ENCODE results near the gene PRLR.

PRLR gene

GRCh38 chr5:35120715-35121114, 109.6 kb downstream of the PRLR start:
- Histone ChIP-seq H3K27ac (ENCODE audit: low read length) (no peak overlapping the region), H3K36me3 (ENCODE audit: insufficient read depth, low read length) (no peaks in the 10 kb centered on the region), H4K20me1 (ENCODE audit: insufficient read depth, low read length) (no peaks in the 10 kb centered on the region), H3K9me3 (ENCODE audit: insufficient read depth, low read length, severe bottlenecking) (no peaks in the 10 kb centered on the region), H3K4me2 (ENCODE audit: insufficient read depth, low read length) (no peak overlapping the region), H3K9ac (ENCODE audit: low read depth, low read length) (no peak overlapping the region), H3K79me2 (ENCODE audit: insufficient read depth, low read length) (no peaks in the 10 kb centered on the region), H3K4me3 (ENCODE audit: low read depth in 1 of 2, low read length in 2 of 2) (no peak overlapping the region), H2AFZ (ENCODE audit: low read depth, low read length) (no peak overlapping the region), H3K27me3 (ENCODE audit: insufficient read depth, low read length, poor library complexity) (peaks cover 12% of the 10 kb centered on the region), H3K4me1 (ENCODE audit: insufficient read depth, low read length) (no peaks in the 10 kb centered on the region)
- ATAC-seq (ENCODE audit: insufficient read depth, low read depth) (no peak), DNase-seq (no peak)
- TF ChIP-seq EZH2 (IDR thresholded peaks at IDR 0.05; ENCODE audit: borderline replicate concordance, low read depth, low read length, severe bottlenecking) (no peak), CTCF (IDR thresholded peaks at IDR 0.05; ENCODE audit: borderline replicate concordance, extremely low read depth, low read length, poor library complexity, severe bottlenecking) (no peak)

- no peak for ATAC-seq (ENCODE audit: insufficient read depth, low read depth)
- H3K4me3 ChIP-seq (ENCODE audit: low read depth in 1 of 2, low read length in 2 of 2), result no peak overlapping the region
- H2AFZ ChIP-seq (ENCODE audit: low read depth, low read length), result no peak overlapping the region
- TF ChIP-seq EZH2 (IDR thresholded peaks at IDR 0.05; ENCODE audit: borderline replicate concordance, low read depth, low read length, severe bottlenecking) (no peak), CTCF (IDR thresholded peaks at IDR 0.05; ENCODE audit: borderline replicate concordance, extremely low read depth, low read length, poor library complexity, severe bottlenecking) (no peak)
- H3K9ac ChIP-seq (ENCODE audit: low read depth, low read length), result no peak overlapping the region
- no peaks in the 10 kb centered on the region for H3K36me3 ChIP-seq (ENCODE audit: insufficient read depth, low read length)
- no peaks in the 10 kb centered on the region for H3K4me1 ChIP-seq (ENCODE audit: insufficient read depth, low read length)
- H3K27me3 ChIP-seq (ENCODE audit: insufficient read depth, low read length, poor library complexity), result peaks cover 7% of the 10 kb centered on the region
- no peaks in the 10 kb centered on the region for H3K9me3 ChIP-seq (ENCODE audit: insufficient read depth, low read length, severe bottlenecking)
- no peaks in the 10 kb centered on the region for H3K79me2 ChIP-seq (ENCODE audit: insufficient read depth, low read length)
- H3K4me2 ChIP-seq (ENCODE audit: insufficient read depth, low read length), result no peak overlapping the region
- no peaks in the 10 kb centered on the region for H4K20me1 ChIP-seq (ENCODE audit: insufficient read depth, low read length)
- no peak overlapping the region for H3K27ac ChIP-seq (ENCODE audit: low read length)
- DNase-seq, result no peak
Observed at GRCh38 chr5:35117967-35118366, 112.3 kb downstream of the PRLR start.

GRCh38 chr5:35115920-35116319, 114.4 kb downstream of the PRLR start:
- H3K4me3 ChIP-seq (ENCODE audit: low read depth in 1 of 2, low read length in 2 of 2), result no peak overlapping the region
- H3K36me3 ChIP-seq (ENCODE audit: insufficient read depth, low read length), result no peaks in the 10 kb centered on the region
- H4K20me1 ChIP-seq (ENCODE audit: insufficient read depth, low read length), result no peaks in the 10 kb centered on the region
- H3K4me2 ChIP-seq (ENCODE audit: insufficient read depth, low read length), result no peak overlapping the region
- peaks cover 7% of the 10 kb centered on the region for H3K27me3 ChIP-seq (ENCODE audit: insufficient read depth, low read length, poor library complexity)
- DNase-seq, result no peak
- H2AFZ ChIP-seq (ENCODE audit: low read depth, low read length), result no peak overlapping the region
- H3K4me1 ChIP-seq (ENCODE audit: insufficient read depth, low read length), result no peaks in the 10 kb centered on the region
- ATAC-seq (ENCODE audit: insufficient read depth, low read depth), result no peak
- TF ChIP-seq EZH2 (IDR thresholded peaks at IDR 0.05; ENCODE audit: borderline replicate concordance, low read depth, low read length, severe bottlenecking), result no peak
- H3K9ac ChIP-seq (ENCODE audit: low read depth, low read length), result no peak overlapping the region
- no peaks in the 10 kb centered on the region for H3K79me2 ChIP-seq (ENCODE audit: insufficient read depth, low read length)
- H3K27ac ChIP-seq (ENCODE audit: low read length), result no peak overlapping the region
- no peaks in the 10 kb centered on the region for H3K9me3 ChIP-seq (ENCODE audit: insufficient read depth, low read length, severe bottlenecking)

- H3K9ac ChIP-seq (ENCODE audit: low read depth, low read length), result no peak overlapping the region
- DNase-seq, result no peak
- TF ChIP-seq EZH2 (IDR thresholded peaks at IDR 0.05; ENCODE audit: borderline replicate concordance, low read depth, low read length, severe bottlenecking) (no peak), CTCF (IDR thresholded peaks at IDR 0.05; ENCODE audit: borderline replicate concordance, extremely low read depth, low read length, poor library complexity, severe bottlenecking) (no peak)
- no peak overlapping the region for H3K27ac ChIP-seq (ENCODE audit: low read length)
- H3K9me3 ChIP-seq (ENCODE audit: insufficient read depth, low read length, severe bottlenecking), result no peaks in the 10 kb centered on the region
- peaks cover 5% of the 10 kb centered on the region for H3K27me3 ChIP-seq (ENCODE audit: insufficient read depth, low read length, poor library complexity)
- no peaks in the 10 kb centered on the region for H4K20me1 ChIP-seq (ENCODE audit: insufficient read depth, low read length)
- no peaks in the 10 kb centered on the region for H3K36me3 ChIP-seq (ENCODE audit: insufficient read depth, low read length)
- no peak for ATAC-seq (ENCODE audit: insufficient read depth, low read depth)
- no peaks in the 10 kb centered on the region for H3K4me1 ChIP-seq (ENCODE audit: insufficient read depth, low read length)
- no peak overlapping the region for H2AFZ ChIP-seq (ENCODE audit: low read depth, low read length)
- no peak overlapping the region for H3K4me2 ChIP-seq (ENCODE audit: insufficient read depth, low read length)
- no peak overlapping the region for H3K4me3 ChIP-seq (ENCODE audit: low read depth in 1 of 2, low read length in 2 of 2)
- H3K79me2 ChIP-seq (ENCODE audit: insufficient read depth, low read length), result no peaks in the 10 kb centered on the region
Observed at GRCh38 chr5:35114698-35115097, 115.6 kb downstream of the PRLR start.
